GM23248 (cell line): ENCODE measurements around the gene UPK3A.

Experiments
- EZH2 ChIP-seq: fragments of 200-600 bp; sonication (generic); IDR thresholded peaks from 2 replicates; pipeline ENCODE4 v1.6.1; 2018; ENCODE audit warnings: antibody characterized with exemption, mild to moderate bottlenecking; ENCODE audit not compliant: insufficient read depth, poor library complexity, severe bottlenecking
- EZH2phosphoT487 ChIP-seq: fragments of 200-600 bp; sonication (generic); IDR thresholded peaks from 2 replicates; pipeline ENCODE4 v1.6.1; 2018; ENCODE audit warnings: antibody characterized with exemption, moderate library complexity, mild to moderate bottlenecking, low read depth; ENCODE audit not compliant: insufficient read depth

GRCh38 chr22:45281010-45281409 lies 3.7 kb upstream of the UPK3A start:
- TF ChIP-seq EZH2 (no peak), EZH2phosphoT487 (no peak)
